GM12878 (cell line): Measurements from ENCODE around the gene RNF32. TPM values are rescaled to one million over a fixed set of nuclear protein-coding genes. Genes with fewer than 3 reads are reported as not detected.

Experiments used
- ATAC-seq: fragments of 200-7000 bp; cut with Tn5 transposase; 3 replicates; pipeline ENCODE4 v1.9.1; 2020; ENCODE audit warnings: mild to moderate bottlenecking, moderate library complexity
- BruUV-seq: library from RNA; stranded (reverse); fragments of 400-500 nt; replicated peaks from 2 replicates; lab custom pipeline; 2021; lab: Mats Ljungman, UMichigan
- CTCF ChIA-PET: fragments of 300-600 bp; sonication (Branson Sonifier 250); formaldehyde crosslinking; extraction: SDS; loops from one replicate; lab custom pipeline; 2021; ENCODE audit warnings: inconsistent platforms; lab: Yijun Ruan, JAX
- POLR2A ChIA-PET: fragments of 350-600 bp; formaldehyde crosslinking; extraction: SDS; loops from one replicate; lab custom pipeline; 2021; ENCODE audit warnings: inconsistent platforms; lab: Charles Lee
- RAD21 ChIA-PET: fragments of 300-600 bp; sonication (Branson Sonifier 250); formaldehyde crosslinking; loops from one replicate; lab custom pipeline; 2023; ENCODE audit warnings: antibody characterized with exemption; ENCODE audit not compliant: unreplicated experiment; lab: Charles Lee
- SMC1A ChIA-PET: fragments of 300-600 bp; sonication (Branson Sonifier 250); formaldehyde crosslinking; loops from one replicate; lab custom pipeline; 2023; ENCODE audit not compliant: unreplicated experiment, uncharacterized antibody; lab: Charles Lee
- DNase-seq: peaks from one replicate; pipeline ENCODE4 v3.0.0-alpha.2; 2011; ENCODE audit warnings: low read depth, low spot score
- FAIRE-seq: peaks from 3 replicates; lab custom pipeline; 2011; peaks lifted over from hg19 to GRCh38; lab: Jason Lieb, UNC
- H2AFZ ChIP-seq: 2 replicates; pipeline ENCODE4 v1.6.0; 2011; ENCODE audit warnings: low read depth, low read length, control low read depth; ENCODE audit not compliant: control insufficient read depth
- H3K27ac ChIP-seq: 2 replicates; pipeline ENCODE4 v1.5.1; 2011; ENCODE audit warnings: control low read depth; ENCODE audit not compliant: control insufficient read depth, insufficient read depth
- H3K27me3 ChIP-seq, 2 experiments: replicated peaks in 1 of 2; 2 replicates each; pipeline versions ENCODE4 v1.6.0 to v1.6.1; 2011; ENCODE audit warnings: low read length in 1 of 2; ENCODE audit not compliant: control insufficient read depth in 2 of 2, insufficient read depth in 2 of 2
- H3K36me3 ChIP-seq, 2 experiments: 2 replicates each; pipeline ENCODE4 v1.5.1; 2011; ENCODE audit warnings: low read length in 1 of 2; ENCODE audit not compliant: control insufficient read depth in 2 of 2, insufficient read depth in 2 of 2
- H3K4me1 ChIP-seq: 2 replicates; pipeline ENCODE4 v1.6.1; 2011; ENCODE audit warnings: mild to moderate bottlenecking, low read length, moderate library complexity, mixed read lengths; ENCODE audit not compliant: control insufficient read depth, insufficient read depth
- H3K4me2 ChIP-seq: 2 replicates; pipeline ENCODE4 v1.6.0; 2011; ENCODE audit warnings: control low read depth; ENCODE audit not compliant: control insufficient read depth, insufficient read depth
- H3K4me3 ChIP-seq: fragments of 200-600 bp; sonication (generic); 2 replicates; pipeline ENCODE4 v1.5.1; 2016
- H3K79me2 ChIP-seq: 2 replicates; pipeline ENCODE4 v1.6.0; 2011; ENCODE audit warnings: low read length; ENCODE audit not compliant: control insufficient read depth, insufficient read depth
- H3K9ac ChIP-seq: 2 replicates; pipeline ENCODE4 v1.8.0; 2011; ENCODE audit warnings: low read length, control low read depth, mixed read lengths; ENCODE audit not compliant: control insufficient read depth, insufficient read depth
- H3K9me3 ChIP-seq: replicated peaks from 3 replicates; pipeline ENCODE4 v1.5.1; 2011; ENCODE audit warnings: mild to moderate bottlenecking, low read length; ENCODE audit not compliant: control insufficient read depth, insufficient read depth
- H4K20me1 ChIP-seq: 2 replicates; pipeline ENCODE4 v1.6.0; 2011; ENCODE audit not compliant: control insufficient read depth, insufficient read depth
- ATF7 ChIP-seq: fragments of 450-650 bp; IDR thresholded peaks from 2 replicates; pipeline ENCODE4 v1.6.1; 2016; ENCODE audit warnings: low read depth, mild to moderate bottlenecking
- ESRRA ChIP-seq: IDR thresholded peaks from 2 replicates; pipeline ENCODE4 v1.6.1; 2012; ENCODE audit warnings: mild to moderate bottlenecking, low read length, improper control_type of control experiment
- ETV6 ChIP-seq, 2 experiments: fragments of 450-650 bp in 1 of 2; IDR thresholded peaks in 1 of 2; conservative IDR thresholded peaks in 1 of 2; 2 replicates each; pipeline ENCODE4 v1.6.1; 2014; ENCODE audit warnings: antibody characterized with exemption in 1 of 2, borderline replicate concordance in 1 of 2, low read depth in 1 of 2, mild to moderate bottlenecking in 1 of 2, moderate library complexity in 1 of 2
- NFYA ChIP-seq: IDR thresholded peaks from 2 replicates; pipeline ENCODE4 v1.6.1; 2011; ENCODE audit warnings: low read depth, mild to moderate bottlenecking, low read length, improper control_type of control experiment, borderline replicate concordance
- NR2F1 ChIP-seq: fragments of 450-650 bp; conservative IDR thresholded peaks from 2 replicates; pipeline ENCODE4 v1.6.1; 2017; ENCODE audit warnings: mild to moderate bottlenecking
- RAD51 ChIP-seq: fragments of 450-650 bp; IDR thresholded peaks from 2 replicates; pipeline ENCODE4 v1.6.1; 2016; ENCODE audit warnings: moderate library complexity, mild to moderate bottlenecking, inconsistent platforms
- TAF1 ChIP-seq: IDR thresholded peaks from 2 replicates; pipeline ENCODE4 v1.6.1; 2011; ENCODE audit warnings: mild to moderate bottlenecking, low read depth, low read length, borderline replicate concordance
- ZBTB11 ChIP-seq: fragments of 450-650 bp; formaldehyde crosslinking; IDR thresholded peaks from 2 replicates; pipeline ENCODE4 v1.5.0; 2022; ENCODE audit warnings: mild to moderate bottlenecking, missing genetic modification characterization
- ZNF207 ChIP-seq: fragments of 450-650 bp; IDR thresholded peaks from 2 replicates; pipeline ENCODE4 v1.6.1; 2014; ENCODE audit warnings: antibody characterized with exemption, mild to moderate bottlenecking, borderline replicate concordance
- ZNF592 ChIP-seq: fragments of 450-650 bp; IDR thresholded peaks from 2 replicates; pipeline ENCODE4 v1.6.1; 2017; ENCODE audit warnings: mild to moderate bottlenecking, moderate library complexity
- WGBS: methylation state at CpG from one replicate; pipeline ENCODE4 v1.1.6; 2016; ENCODE audit warnings: low lambda C conversion rate; ENCODE audit not compliant: insufficient replicate concordance, insufficient coverage; ENCODE audit errors: missing lambda C conversion rate; 5-methylcytosine and 5-hydroxymethylcytosine counted together
- in situ Hi-C: fragments of 300-500 bp; cut with MboI; formaldehyde crosslinking; loops from 9 replicates; pipeline ENCODE4 v1.14.3; 2018; ENCODE audit warnings: mixed read lengths
- intact Hi-C: fragments of 100-400 bp; cut with micrococcal nuclease; formaldehyde crosslinking; loops from one replicate; pipeline ENCODE4 v1.14.2; 2022; ENCODE audit not compliant: unreplicated experiment
- polyA plus RNA-seq, 11 experiments: library from polyadenylated mRNA; depleted of rRNA in 4 of 11; unstranded in 6 of 11; stranded (reverse) in 5 of 11; fragments of >200 nt; fragmentation: Nextera tagmentation in 4 of 11; fragmentation: Illumina TruSeq in 1 of 11; extraction: Ambion mirVana in 4 of 11; extraction: Trizol in 1 of 11; gene quantifications; 1 replicate in 1 of 11; 2 replicates in 10 of 11; pipeline versions ENCODE4 v1.2.1 to v1.2.3, GENCODE V29; 2011 to 2016; ENCODE audit warnings: inconsistent platforms in 2 of 11, missing spikeins in 2 of 11, low read depth in 1 of 11
- total RNA-seq, 4 experiments: library from RNA; depleted of rRNA in 3 of 4; stranded (reverse); fragments of >200 nt in 3 of 4; fragmentation: Illumina TruSeq in 1 of 4; extraction: Trizol in 1 of 4; gene quantifications; 2 replicates each; pipeline versions ENCODE4 v1.2.1 to v1.2.3, GENCODE V29; 2013 to 2021

RNF32 gene
- total and polyA plus RNA-seq, 10 of the 15 experiments (the other 5 are each of a cell fraction or from before 2014, with no cell fraction given) = 2.5 to 7.2 (median 3.7) TPM

- no peaks in the 10 kb centered on the region for H3K27me3 ChIP-seq
- SMC1A ChIA-PET = no interaction called here
- CTCF ChIA-PET = no interaction called here
- whole genome bisulfite sequencing = 97% methylated on average over 4 of the region's 4 CpGs
- no peaks in the 10 kb centered on the region for H3K79me2 ChIP-seq
- no peak overlapping the region for H2AFZ ChIP-seq
- intact Hi-C loops (no loop called here), in situ Hi-C loops (no loop called here)
- H3K36me3 ChIP-seq = peaks cover 0 to 5% of the 10 kb centered on the region in 2 experiments; a peak in 1 of 4 replicates
- RAD21 ChIA-PET = no interaction called here
- H3K4me2 ChIP-seq = no peak overlapping the region
- FAIRE-seq (no peak), DNase-seq (no peak), ATAC-seq (no peak)
- POLR2A ChIA-PET = interaction anchor here (0.6 kb wide), 1 partner anchor 129 kb away, joined by 3 read pairs; no protein-coding TSS in a partner anchor
- H3K9me3 ChIP-seq = no peaks in the 10 kb centered on the region
- no peak for TF ChIP-seq NFYA
- H3K4me1 ChIP-seq = no peaks in the 10 kb centered on the region
- no peaks in the 10 kb centered on the region for H4K20me1 ChIP-seq
- H3K4me3 ChIP-seq = no peak overlapping the region
- no TSS peak for BruUV-seq
- H3K9ac ChIP-seq = no peak overlapping the region
- H3K27ac ChIP-seq = no peak overlapping the region
These were observed 44.1 kb downstream of the RNF32 start for GRCh38 chr7:156684661-156685060.

- ChIA-PET CTCF (no interaction called here), POLR2A (no interaction called here), SMC1A (interaction anchor here (1.6 kb wide), 1 partner anchor 18 kb away, joined by 4 read pairs; no protein-coding TSS in a partner anchor), RAD21 (no interaction called here)
- Histone ChIP-seq H3K27me3 (no peaks in the 10 kb centered on the region), H3K4me3 (no peak overlapping the region), H3K9ac (no peak overlapping the region), H2AFZ (no peak overlapping the region), H3K4me1 (no peaks in the 10 kb centered on the region), H3K36me3 (no peaks in the 10 kb centered on the region), H3K27ac (no peak overlapping the region), H3K4me2 (no peak overlapping the region), H3K9me3 (no peaks in the 10 kb centered on the region; the same call in 2 of the 3 replicates), H3K79me2 (no peaks in the 10 kb centered on the region), H4K20me1 (no peaks in the 10 kb centered on the region)
- DNase-seq (no peak), ATAC-seq (no peak), FAIRE-seq (no peak)
- in situ Hi-C loops (no loop called here), intact Hi-C loops (no loop called here)
- 97% methylated on average over 5 of the region's 5 CpGs for WGBS
- BruUV-seq = no TSS peak
- TF ChIP-seq ETV6 (conservative IDR thresholded peaks at IDR 0.05 in 1 of 2, IDR thresholded peaks at IDR 0.05 in 1 of 2; ENCODE audit: borderline replicate concordance in 1 of 2, low read depth in 1 of 2) (no peak), NR2F1 (no peak), ZBTB11 (CRISPR knock-in tag) (no peak), RAD51 (no peak), ATF7 (no peak), ZNF592 (no peak), TAF1 (no peak), ZNF207 (no peak), ESRRA (no peak)
These were observed 51.2 kb downstream of the RNF32 start for GRCh38 chr7:156691764-156692163.
